CD1c-positive myeloid dendritic cell (primary cell): ENCODE data around the gene ILKAP.

Experiments
- DNase-seq: peaks from one replicate; pipeline ENCODE4 v3.0.0-alpha.2; 2016; ENCODE audit errors: extremely low spot score

The ILKAP gene

GRCh38 chr2:238124488-238125126 is 78.9 kb downstream of the ILKAP start:
- no peak for DNase-seq

GRCh38 chr2:238123991-238124470 is 79.5 kb downstream of the ILKAP start:
- no peak for DNase-seq

- DNase-seq: no peak
These were observed 80.1 kb downstream of the ILKAP start for GRCh38 chr2:238123218-238123971.

GRCh38 chr2:238122287-238123217 is 80.9 kb downstream of the ILKAP start:
- no peak for DNase-seq

- no peak for DNase-seq
These were observed 81.8 kb downstream of the ILKAP start for GRCh38 chr2:238121511-238122286.

- DNase-seq: no peak
These were observed 82.8 kb downstream of the ILKAP start for GRCh38 chr2:238120463-238121298.
